ENCODE measurements around the gene ASAP2. TPM values are rescaled to one million over a fixed set of nuclear protein-coding genes. Genes with fewer than 3 reads are reported as not detected.
A peak's percentile ranks its signal among the peaks of the same experiment; 100 is the strongest.

Gene ASAP2
- total RNA-seq, 1 donor from 2014 or later: 10.0 TPM

DNA sequence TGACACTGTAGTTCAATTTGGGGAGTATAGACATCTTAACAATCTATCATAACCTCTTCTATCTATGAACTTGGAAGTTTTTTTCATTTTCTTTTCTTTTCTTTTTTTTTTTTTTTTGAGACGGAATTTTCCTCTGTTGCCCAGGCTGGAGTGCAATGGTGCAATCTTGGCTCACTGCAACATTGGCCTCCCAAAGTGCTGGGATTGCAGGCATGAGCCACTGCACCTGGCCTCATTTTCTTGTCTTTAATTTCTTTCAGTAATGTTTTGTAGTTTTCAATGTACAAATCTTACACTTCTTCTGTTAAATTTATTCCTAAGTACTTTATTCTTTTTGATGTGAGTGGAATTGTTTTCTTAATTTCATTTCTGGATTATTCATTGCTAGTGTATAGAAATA lies 14.6 kb downstream of the ASAP2 start:
- TF ChIP-seq, protein P1, sequence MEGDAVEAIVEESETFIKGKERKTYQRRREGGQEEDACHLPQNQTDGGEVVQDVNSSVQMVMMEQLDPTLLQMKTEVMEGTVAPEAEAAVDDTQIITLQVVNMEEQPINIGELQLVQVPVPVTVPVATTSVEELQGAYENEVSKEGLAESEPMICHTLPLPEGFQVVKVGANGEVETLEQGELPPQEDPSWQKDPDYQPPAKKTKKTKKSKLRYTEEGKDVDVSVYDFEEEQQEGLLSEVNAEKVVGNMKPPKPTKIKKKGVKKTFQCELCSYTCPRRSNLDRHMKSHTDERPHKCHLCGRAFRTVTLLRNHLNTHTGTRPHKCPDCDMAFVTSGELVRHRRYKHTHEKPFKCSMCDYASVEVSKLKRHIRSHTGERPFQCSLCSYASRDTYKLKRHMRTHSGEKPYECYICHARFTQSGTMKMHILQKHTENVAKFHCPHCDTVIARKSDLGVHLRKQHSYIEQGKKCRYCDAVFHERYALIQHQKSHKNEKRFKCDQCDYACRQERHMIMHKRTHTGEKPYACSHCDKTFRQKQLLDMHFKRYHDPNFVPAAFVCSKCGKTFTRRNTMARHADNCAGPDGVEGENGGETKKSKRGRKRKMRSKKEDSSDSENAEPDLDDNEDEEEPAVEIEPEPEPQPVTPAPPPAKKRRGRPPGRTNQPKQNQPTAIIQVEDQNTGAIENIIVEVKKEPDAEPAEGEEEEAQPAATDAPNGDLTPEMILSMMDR (IDR thresholded peaks at IDR 0.05; ENCODE audit: borderline replicate concordance): no peak
- Histone ChIP-seq H3K4me3 (no peak overlapping the region), H3K9me3 (replicated peaks) (peaks cover 8% of the 10 kb centered on the region), H3K36me3 (no peaks in the 10 kb centered on the region), H3K4me1 (peaks cover 70% of the 10 kb centered on the region), H3K27ac (replicated peaks) (peak overlapping the region; percentile 17), H3K27me3 (ENCODE audit: low read depth) (no peaks in the 10 kb centered on the region)
- intact Hi-C loops (cut with micrococcal nuclease): no loop called here
- DNase-seq: no peak

DNA sequence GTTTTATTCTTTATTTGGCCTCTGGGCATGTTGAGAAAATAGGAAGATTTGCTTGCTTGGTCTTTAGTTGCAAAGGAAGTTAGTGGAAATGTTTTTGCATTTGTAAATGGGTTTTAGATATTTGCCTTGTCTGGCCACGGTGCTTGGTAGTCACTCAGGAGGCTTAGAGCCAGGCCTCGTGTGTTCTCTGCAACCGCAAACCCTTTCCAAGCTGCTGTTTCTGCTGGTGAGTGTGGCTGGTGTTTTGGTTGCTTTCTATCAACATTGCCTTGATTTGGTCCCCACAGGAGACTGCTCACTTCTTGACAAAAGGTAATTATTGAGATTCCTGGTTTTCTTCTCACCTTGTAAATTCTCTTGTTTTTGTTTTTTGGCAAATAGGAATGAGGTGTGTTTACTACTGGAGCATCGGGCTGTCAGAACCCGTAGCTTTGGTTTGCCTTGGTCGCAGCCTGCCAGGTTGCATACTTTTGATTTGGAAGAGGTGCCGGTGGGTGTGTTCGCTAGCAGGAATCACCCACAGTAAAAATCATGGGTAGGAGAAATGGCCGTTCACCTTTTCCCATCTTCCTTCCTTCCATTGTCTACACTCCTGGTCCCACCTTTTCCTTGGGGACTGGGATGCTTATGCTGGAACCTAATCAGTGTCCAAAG lies 15.8 kb downstream of the ASAP2 start:
- TF ChIP-seq, protein P1 (IDR thresholded peaks at IDR 0.05; ENCODE audit: borderline replicate concordance): no peak
- Histone ChIP-seq H3K27me3 (ENCODE audit: low read depth) (no peaks in the 10 kb centered on the region), H3K9me3 (replicated peaks) (peaks cover 8% of the 10 kb centered on the region), H3K4me3 (peak overlapping the region; percentile 13), H3K27ac (replicated peaks) (peak overlapping the region; percentile 55), H3K4me1 (peaks cover 73% of the 10 kb centered on the region), H3K36me3 (no peaks in the 10 kb centered on the region)
- no peak for DNase-seq
- intact Hi-C loops (cut with micrococcal nuclease): no loop called here

DNA sequence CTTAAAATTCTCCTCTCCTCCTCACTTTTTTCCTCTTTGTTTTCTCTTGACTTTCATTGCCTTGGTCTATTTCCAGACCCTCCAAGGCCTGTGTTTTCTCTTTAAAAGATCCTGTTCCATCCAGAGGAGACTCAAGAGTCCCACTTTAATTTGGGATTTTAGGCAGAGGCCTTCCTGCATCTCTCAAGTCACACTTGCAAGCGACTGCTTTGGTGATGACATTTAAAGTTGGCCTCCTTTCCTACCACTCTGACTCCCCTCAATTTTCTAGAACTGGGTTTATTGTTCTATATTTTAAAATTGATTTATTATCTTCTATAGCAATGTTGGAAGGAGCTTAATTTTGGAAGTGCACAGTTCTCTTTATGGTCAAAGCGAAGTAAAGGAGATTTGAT lies 16.3 kb downstream of the ASAP2 start:
- TF ChIP-seq, protein P1 (IDR thresholded peaks at IDR 0.05; ENCODE audit: borderline replicate concordance): no peak
- DNase-seq: no peak
- intact Hi-C loops (cut with micrococcal nuclease): no loop called here
- Histone ChIP-seq H3K36me3 (no peaks in the 10 kb centered on the region), H3K4me3 (no peak overlapping the region), H3K9me3 (replicated peaks) (peaks cover 8% of the 10 kb centered on the region), H3K27me3 (ENCODE audit: low read depth) (no peaks in the 10 kb centered on the region), H3K27ac (replicated peaks) (peak overlapping the region; percentile 55), H3K4me1 (peaks cover 77% of the 10 kb centered on the region)

DNA sequence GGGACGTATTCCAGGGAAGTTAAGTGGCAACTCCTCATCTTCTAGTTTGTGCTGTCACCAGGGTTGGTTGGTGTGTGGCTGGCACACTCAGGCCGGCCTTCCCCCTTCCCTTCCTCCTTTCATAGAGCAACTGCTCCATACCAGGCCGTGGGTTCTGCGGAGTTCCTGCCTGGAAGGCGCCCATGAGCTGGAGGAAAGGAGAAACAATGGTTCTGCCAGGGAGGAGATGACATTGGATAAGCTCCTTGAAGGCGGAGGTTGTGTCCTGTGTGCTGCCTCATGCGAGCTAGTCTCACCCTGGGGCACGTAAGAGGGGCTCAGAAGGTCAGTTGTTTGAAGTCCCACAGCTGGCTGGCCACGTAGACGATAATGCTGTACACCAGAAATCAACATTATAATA lies 19.2 kb downstream of the ASAP2 start:
- peak overlapping the region; percentile 90 for H3K27ac ChIP-seq (replicated peaks)
- no peaks in the 10 kb centered on the region for H3K36me3 ChIP-seq
- peaks cover 3% of the 10 kb centered on the region for H3K9me3 ChIP-seq (replicated peaks)
- no peak for DNase-seq
- intact Hi-C loops (cut with micrococcal nuclease): no loop called here
- TF ChIP-seq, protein P1 (IDR thresholded peaks at IDR 0.05; ENCODE audit: borderline replicate concordance): no peak
- no peaks in the 10 kb centered on the region for H3K27me3 ChIP-seq (ENCODE audit: low read depth)
- no peak overlapping the region for H3K4me3 ChIP-seq
- H3K4me1 ChIP-seq: peaks cover 96% of the 10 kb centered on the region

DNA sequence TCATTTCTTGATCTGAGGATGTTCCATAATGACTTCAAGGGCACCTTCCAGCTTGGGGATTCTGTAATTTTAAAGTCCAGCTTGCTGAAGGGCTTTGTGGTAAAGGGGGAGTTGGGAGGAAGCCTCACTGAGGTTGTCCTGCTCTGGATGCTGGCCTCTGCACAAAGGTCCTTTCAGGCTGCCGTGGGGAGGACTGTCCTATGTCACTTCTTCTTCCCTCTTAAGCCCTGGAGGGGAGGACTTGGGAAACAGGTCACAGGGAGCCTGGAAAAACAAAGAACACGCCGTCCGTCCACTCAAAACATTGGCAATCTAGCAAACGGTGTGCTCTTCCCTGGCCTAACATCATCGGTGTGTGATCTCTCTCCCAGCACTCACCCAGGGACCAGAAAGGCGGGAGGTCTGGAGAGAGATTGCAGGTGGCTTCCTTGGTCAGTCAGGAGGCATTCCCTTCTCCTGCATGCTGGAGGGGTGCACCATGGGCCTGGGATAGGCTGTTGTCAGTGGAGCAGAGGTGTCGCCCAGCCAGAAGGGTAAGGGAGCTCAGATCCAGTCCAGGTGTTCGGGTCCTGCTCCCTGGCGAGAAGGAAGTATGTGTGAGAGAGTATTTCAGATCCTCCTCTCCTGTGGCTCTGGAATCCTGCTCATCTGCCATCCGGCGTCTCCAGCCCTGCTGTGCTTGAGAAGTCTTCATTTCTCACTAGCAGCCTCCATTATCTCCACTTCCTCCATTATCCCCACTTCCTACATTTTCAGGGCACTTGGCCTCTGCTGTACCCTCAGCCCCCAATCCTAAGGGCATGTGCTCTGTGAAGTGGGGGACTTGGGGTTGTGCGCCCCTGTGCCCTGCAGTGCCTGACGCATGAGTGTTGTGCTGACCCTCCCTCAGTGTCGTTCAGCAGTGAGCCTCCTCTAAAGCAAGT lies 20.1 kb downstream of the ASAP2 start:
- peaks cover 100% of the 10 kb centered on the region for H3K4me1 ChIP-seq
- H3K27ac ChIP-seq (replicated peaks): peak overlapping the region; percentile 90
- TF ChIP-seq, protein P1 (IDR thresholded peaks at IDR 0.05; ENCODE audit: borderline replicate concordance): no peak

More for the DNA sequence above, 20.1 kb downstream of the ASAP2 start:
- Histone ChIP-seq H3K4me3 (no peak overlapping the region), H3K27me3 (ENCODE audit: low read depth) (no peaks in the 10 kb centered on the region), H3K9me3 (replicated peaks) (no peaks in the 10 kb centered on the region), H3K36me3 (no peaks in the 10 kb centered on the region)
- intact Hi-C loops (cut with micrococcal nuclease): no loop called here
- DNase-seq: no peak
